Measurements from ENCODE around the gene WAPL.

DNA sequence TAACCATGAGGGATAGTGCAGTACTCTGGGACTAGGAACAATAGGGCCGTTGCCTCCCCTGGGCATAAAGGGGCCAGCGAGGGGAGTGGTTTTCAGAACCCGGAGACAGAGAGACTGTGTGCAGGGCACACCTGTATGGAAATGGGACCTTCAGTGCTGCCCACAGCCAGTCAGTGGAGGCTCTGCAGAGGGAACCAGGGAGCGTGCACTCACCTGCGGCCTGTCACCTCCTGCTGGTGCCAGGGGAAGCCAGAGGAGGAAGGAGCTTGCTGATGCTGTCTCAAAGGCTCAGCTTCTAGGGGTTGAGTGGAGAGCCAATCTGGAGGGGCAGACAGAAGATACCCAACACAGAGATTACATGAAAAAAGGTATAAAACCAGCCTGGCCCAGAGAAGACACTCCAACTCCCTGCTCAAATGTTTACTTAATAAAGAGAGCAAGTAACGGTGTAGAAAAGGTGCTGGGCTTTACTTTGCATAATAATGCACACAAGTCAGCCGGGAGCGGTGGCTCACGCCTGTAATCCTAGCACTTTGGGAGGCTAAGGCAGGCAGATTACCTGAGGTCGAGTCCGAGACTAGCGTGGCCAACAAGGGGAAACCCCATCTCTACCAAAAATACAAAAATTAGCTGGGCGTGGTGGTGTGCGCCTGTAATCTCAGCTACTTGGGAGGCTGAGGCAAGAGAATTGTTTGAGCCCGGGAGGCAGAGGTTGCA lies 35.5 kb upstream of the WAPL start:
- TF ChIP-seq, protein P1, sequence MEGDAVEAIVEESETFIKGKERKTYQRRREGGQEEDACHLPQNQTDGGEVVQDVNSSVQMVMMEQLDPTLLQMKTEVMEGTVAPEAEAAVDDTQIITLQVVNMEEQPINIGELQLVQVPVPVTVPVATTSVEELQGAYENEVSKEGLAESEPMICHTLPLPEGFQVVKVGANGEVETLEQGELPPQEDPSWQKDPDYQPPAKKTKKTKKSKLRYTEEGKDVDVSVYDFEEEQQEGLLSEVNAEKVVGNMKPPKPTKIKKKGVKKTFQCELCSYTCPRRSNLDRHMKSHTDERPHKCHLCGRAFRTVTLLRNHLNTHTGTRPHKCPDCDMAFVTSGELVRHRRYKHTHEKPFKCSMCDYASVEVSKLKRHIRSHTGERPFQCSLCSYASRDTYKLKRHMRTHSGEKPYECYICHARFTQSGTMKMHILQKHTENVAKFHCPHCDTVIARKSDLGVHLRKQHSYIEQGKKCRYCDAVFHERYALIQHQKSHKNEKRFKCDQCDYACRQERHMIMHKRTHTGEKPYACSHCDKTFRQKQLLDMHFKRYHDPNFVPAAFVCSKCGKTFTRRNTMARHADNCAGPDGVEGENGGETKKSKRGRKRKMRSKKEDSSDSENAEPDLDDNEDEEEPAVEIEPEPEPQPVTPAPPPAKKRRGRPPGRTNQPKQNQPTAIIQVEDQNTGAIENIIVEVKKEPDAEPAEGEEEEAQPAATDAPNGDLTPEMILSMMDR (conservative IDR thresholded peaks at IDR 0.05 in 1 of 2, IDR thresholded peaks at IDR 0.05 in 1 of 2; ENCODE audit: extremely low read depth in 1 of 2, insufficient read depth in 1 of 2, low read depth in 1 of 2, low read length in 2 of 2): no peak
- TF ChIP-seq EZH2 (IDR thresholded peaks at IDR 0.05; ENCODE audit: borderline replicate concordance, low read length): no peak

All from mammary epithelial cell (primary cell).